ENCODE results near the gene ABCC12.

The ABCC12 gene

DNA sequence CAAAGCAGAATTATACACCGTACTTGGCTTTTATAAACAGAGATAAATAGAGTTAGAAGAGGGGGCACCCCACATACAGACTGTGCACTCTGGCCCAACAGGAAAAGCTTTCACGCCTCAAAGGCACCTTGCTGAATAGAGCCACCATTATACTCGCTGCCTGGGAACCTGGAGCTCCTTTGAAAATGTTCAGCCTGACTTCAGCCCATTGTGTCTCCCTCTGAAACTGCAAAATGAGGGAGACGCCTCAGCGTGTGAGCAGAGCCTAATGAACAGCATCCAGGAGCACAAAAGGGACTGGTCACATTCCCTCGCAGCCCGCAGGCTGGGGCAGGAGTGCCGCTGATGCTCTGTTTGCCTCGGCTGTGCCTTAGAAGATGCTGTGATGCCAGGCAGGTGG, 46.3 kb downstream of the ABCC12 start:
- TF ChIP-seq YY1 (IDR thresholded peaks at IDR 0.05; ENCODE audit: low read depth) (no peak), TAF1 (IDR thresholded peaks at IDR 0.05; ENCODE audit: low read depth) (no peak), EGR1 (IDR thresholded peaks at IDR 0.05) (no peak), TEAD4 (IDR thresholded peaks at IDR 0.05) (no peak), EP300 (IDR thresholded peaks at IDR 0.05; ENCODE audit: borderline replicate concordance) (no peak), REST (IDR thresholded peaks at IDR 0.05; ENCODE audit: low read depth) (no peak), NFIC (IDR thresholded peaks at IDR 0.05) (no peak), CREB1 (IDR thresholded peaks at IDR 0.05; ENCODE audit: low read depth) (no peak), TCF12 (IDR thresholded peaks at IDR 0.05; ENCODE audit: low read depth) (no peak), CEBPB (IDR thresholded peaks at IDR 0.05) (no peak), RAD21 (IDR thresholded peaks at IDR 0.05; ENCODE audit: low read depth) (no peak), FOXM1 (IDR thresholded peaks at IDR 0.05; ENCODE audit: borderline replicate concordance, low read depth) (no peak)

GRCh38 chr16:48106446-48106845, 49.3 kb downstream of the ABCC12 start:
- TF ChIP-seq, protein P1, sequence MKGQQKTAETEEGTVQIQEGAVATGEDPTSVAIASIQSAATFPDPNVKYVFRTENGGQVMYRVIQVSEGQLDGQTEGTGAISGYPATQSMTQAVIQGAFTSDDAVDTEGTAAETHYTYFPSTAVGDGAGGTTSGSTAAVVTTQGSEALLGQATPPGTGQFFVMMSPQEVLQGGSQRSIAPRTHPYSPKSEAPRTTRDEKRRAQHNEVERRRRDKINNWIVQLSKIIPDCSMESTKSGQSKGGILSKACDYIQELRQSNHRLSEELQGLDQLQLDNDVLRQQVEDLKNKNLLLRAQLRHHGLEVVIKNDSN (IDR thresholded peaks at IDR 0.05) = no peak
- TF ChIP-seq TAF1 (IDR thresholded peaks at IDR 0.05; ENCODE audit: low read depth) (no peak), NFIC (IDR thresholded peaks at IDR 0.05) (no peak), TCF12 (IDR thresholded peaks at IDR 0.05; ENCODE audit: low read depth) (no peak), EGR1 (IDR thresholded peaks at IDR 0.05) (no peak), YY1 (IDR thresholded peaks at IDR 0.05; ENCODE audit: low read depth) (no peak), RAD21 (IDR thresholded peaks at IDR 0.05; ENCODE audit: low read depth) (no peak), CREB1 (IDR thresholded peaks at IDR 0.05; ENCODE audit: low read depth) (no peak), TEAD4 (IDR thresholded peaks at IDR 0.05) (no peak), FOXM1 (IDR thresholded peaks at IDR 0.05; ENCODE audit: borderline replicate concordance, low read depth) (no peak), EP300 (IDR thresholded peaks at IDR 0.05; ENCODE audit: borderline replicate concordance) (no peak), ZBTB7A (IDR thresholded peaks at IDR 0.05; ENCODE audit: low read depth) (no peak), CEBPB (IDR thresholded peaks at IDR 0.05) (no peak), REST (IDR thresholded peaks at IDR 0.05; ENCODE audit: low read depth) (no peak)
- TF ChIP-seq, protein P2, sequence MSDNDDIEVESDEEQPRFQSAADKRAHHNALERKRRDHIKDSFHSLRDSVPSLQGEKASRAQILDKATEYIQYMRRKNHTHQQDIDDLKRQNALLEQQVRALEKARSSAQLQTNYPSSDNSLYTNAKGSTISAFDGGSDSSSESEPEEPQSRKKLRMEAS (IDR thresholded peaks at IDR 0.05) = no peak

Measured in Ishikawa (cell line).